A673 (cell line): ENCODE data around the gene HBS1L. TPM values are rescaled to one million over a fixed set of nuclear protein-coding genes. Genes with fewer than 3 reads are reported as not detected.

Source experiments
- BruUV-seq: library from RNA; stranded (reverse); fragments of 400-500 nt; replicated peaks from 2 replicates; lab custom pipeline; 2021; lab: Mats Ljungman, UMichigan
- CTCF ChIA-PET: fragments of 300-600 bp; sonication (Branson Sonifier 250); formaldehyde crosslinking; loops from one replicate; lab custom pipeline; 2022; ENCODE audit warnings: antibody characterized with exemption; lab: Charles Lee
- POLR2A ChIA-PET: fragments of 300-600 bp; sonication (Branson Sonifier 250); formaldehyde crosslinking; loops from one replicate; lab custom pipeline; 2022; ENCODE audit warnings: antibody characterized with exemption; ENCODE audit not compliant: low non-redundant PET; lab: Charles Lee
- DNase-seq: peaks from one replicate; pipeline ENCODE4 v3.0.0-alpha.2; 2015; ENCODE audit warnings: low spot score
- H3K27ac ChIP-seq: fragments of 200-600 bp; sonication (generic); 2 replicates; pipeline ENCODE4 v1.5.1; 2016; ENCODE audit warnings: mixed run types, low read depth, mild to moderate bottlenecking, mixed read lengths, antibody characterized with exemption, low read length; ENCODE audit not compliant: poor library complexity, severe bottlenecking
- H3K27me3 ChIP-seq: fragments of 200-600 bp; sonication (generic); replicated peaks from 2 replicates; pipeline ENCODE4 v1.6.1; 2017; ENCODE audit warnings: mixed run types, low read depth, mild to moderate bottlenecking, mixed read lengths, antibody characterized with exemption, low read length; ENCODE audit not compliant: insufficient read depth, poor library complexity
- H3K36me3 ChIP-seq: fragments of 200-600 bp; sonication (generic); 2 replicates; pipeline ENCODE4 v1.6.1; 2016; ENCODE audit warnings: mixed run types, mild to moderate bottlenecking, mixed read lengths, antibody characterized with exemption, low read length; ENCODE audit not compliant: insufficient read depth, poor library complexity, severe bottlenecking
- H3K4me1 ChIP-seq: fragments of 200-600 bp; sonication (generic); 2 replicates; pipeline ENCODE4 v1.6.1; 2017; ENCODE audit warnings: mixed run types, mild to moderate bottlenecking, mixed read lengths, antibody characterized with exemption, low read length; ENCODE audit not compliant: insufficient read depth, poor library complexity, severe bottlenecking
- H3K4me3 ChIP-seq: fragments of 200-600 bp; sonication (generic); 2 replicates; pipeline ENCODE4 v1.5.1; 2016; ENCODE audit warnings: low read depth, mixed run types, mild to moderate bottlenecking, mixed read lengths, low read length; ENCODE audit not compliant: poor library complexity, severe bottlenecking
- H3K9me3 ChIP-seq: fragments of 200-600 bp; sonication (generic); 2 replicates; pipeline ENCODE4 v1.6.1; 2016; ENCODE audit warnings: mixed run types, low read depth, mild to moderate bottlenecking, mixed read lengths, antibody characterized with exemption, low read length; ENCODE audit not compliant: poor library complexity, severe bottlenecking
- EZH2 ChIP-seq: fragments of 200-600 bp; sonication (generic); IDR thresholded peaks from 2 replicates; pipeline ENCODE4 v1.6.1; 2017; ENCODE audit warnings: borderline replicate concordance, low read depth, mild to moderate bottlenecking, mixed read lengths, antibody characterized with exemption, low read length; ENCODE audit not compliant: poor library complexity, severe bottlenecking
- intact Hi-C: fragments of 100-400 bp; cut with micrococcal nuclease; formaldehyde crosslinking; loops from one replicate; pipeline ENCODE4 v1.10.0; 2022; ENCODE audit not compliant: unreplicated experiment
- total RNA-seq: library from RNA; stranded (reverse); gene quantifications from 2 replicates; pipeline ENCODE4 v1.2.3, GENCODE V29; 2021
- TF ChIP-seq, protein P1 (sequence below): fragments of 300-800, 200-600 bp; sonication (generic); conservative IDR thresholded peaks from 2 replicates; pipeline ENCODE4 v1.5.1; 2017; ENCODE audit warnings: low read depth, mild to moderate bottlenecking, antibody characterized with exemption, low read length, moderate library complexity, mixed read lengths

The HBS1L gene
- total RNA-seq, 1 experiment from 2014 or later, result 106 TPM

GRCh38 chr6:135073756-135074393 lies 19.3 kb upstream of the HBS1L start:
- ChIA-PET POLR2A (no interaction called here), CTCF (no interaction called here)
- Histone ChIP-seq H3K27ac (no peak overlapping the region), H3K4me1 (no peaks in the 10 kb centered on the region), H3K9me3 (no peaks in the 10 kb centered on the region), H3K27me3 (no peaks in the 10 kb centered on the region), H3K36me3 (no peaks in the 10 kb centered on the region), H3K4me3 (no peak overlapping the region)
- DNase-seq, result no peak
- BruUV-seq, result no TSS peak
- intact Hi-C loops, result no loop called here
- TF ChIP-seq, protein P1, sequence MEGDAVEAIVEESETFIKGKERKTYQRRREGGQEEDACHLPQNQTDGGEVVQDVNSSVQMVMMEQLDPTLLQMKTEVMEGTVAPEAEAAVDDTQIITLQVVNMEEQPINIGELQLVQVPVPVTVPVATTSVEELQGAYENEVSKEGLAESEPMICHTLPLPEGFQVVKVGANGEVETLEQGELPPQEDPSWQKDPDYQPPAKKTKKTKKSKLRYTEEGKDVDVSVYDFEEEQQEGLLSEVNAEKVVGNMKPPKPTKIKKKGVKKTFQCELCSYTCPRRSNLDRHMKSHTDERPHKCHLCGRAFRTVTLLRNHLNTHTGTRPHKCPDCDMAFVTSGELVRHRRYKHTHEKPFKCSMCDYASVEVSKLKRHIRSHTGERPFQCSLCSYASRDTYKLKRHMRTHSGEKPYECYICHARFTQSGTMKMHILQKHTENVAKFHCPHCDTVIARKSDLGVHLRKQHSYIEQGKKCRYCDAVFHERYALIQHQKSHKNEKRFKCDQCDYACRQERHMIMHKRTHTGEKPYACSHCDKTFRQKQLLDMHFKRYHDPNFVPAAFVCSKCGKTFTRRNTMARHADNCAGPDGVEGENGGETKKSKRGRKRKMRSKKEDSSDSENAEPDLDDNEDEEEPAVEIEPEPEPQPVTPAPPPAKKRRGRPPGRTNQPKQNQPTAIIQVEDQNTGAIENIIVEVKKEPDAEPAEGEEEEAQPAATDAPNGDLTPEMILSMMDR, result no peak
- no peak for TF ChIP-seq EZH2

DNA sequence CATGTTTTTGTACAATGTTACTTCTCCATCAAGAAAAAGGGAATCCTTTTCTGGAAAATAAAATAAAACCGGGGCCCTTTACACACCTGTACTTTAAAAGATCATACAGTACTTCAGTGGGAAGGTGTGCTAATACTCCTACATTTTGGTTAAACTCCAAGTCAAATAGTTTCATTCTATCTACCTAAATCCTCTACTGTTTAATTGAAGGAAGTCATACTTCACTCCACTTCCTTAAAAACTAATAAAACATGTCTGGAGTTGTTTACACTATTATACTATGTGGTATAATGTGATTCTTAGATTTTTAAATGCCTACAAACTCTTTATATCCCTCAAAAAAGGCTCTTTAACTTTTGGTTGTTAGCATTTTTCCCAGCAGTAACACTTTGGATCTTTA lies 18.6 kb upstream of the HBS1L start:
- no peak for DNase-seq
- Histone ChIP-seq H3K4me1 (no peaks in the 10 kb centered on the region), H3K27me3 (no peaks in the 10 kb centered on the region), H3K27ac (no peak overlapping the region), H3K9me3 (no peaks in the 10 kb centered on the region), H3K36me3 (no peaks in the 10 kb centered on the region), H3K4me3 (no peak overlapping the region)
- CTCF ChIA-PET, result no interaction called here
- BruUV-seq, result no TSS peak
- POLR2A ChIA-PET, result no interaction called here
- intact Hi-C loops, result no loop called here
- TF ChIP-seq, protein P1, result no peak
- TF ChIP-seq EZH2, result no peak

GRCh38 chr6:135072753-135073152 lies 18.1 kb upstream of the HBS1L start:
- no TSS peak for BruUV-seq
- no peaks in the 10 kb centered on the region for H3K36me3 ChIP-seq
- CTCF ChIA-PET, result no interaction called here
- intact Hi-C loops, result no loop called here
- H3K9me3 ChIP-seq, result no peaks in the 10 kb centered on the region
- POLR2A ChIA-PET, result no interaction called here
- H3K4me1 ChIP-seq, result no peaks in the 10 kb centered on the region
- no peaks in the 10 kb centered on the region for H3K27me3 ChIP-seq
- no peak overlapping the region for H3K4me3 ChIP-seq
- TF ChIP-seq EZH2, result no peak
- TF ChIP-seq, protein P1, result no peak
- no peak for DNase-seq
- H3K27ac ChIP-seq, result no peak overlapping the region
